ENCODE measurements around the gene SIRT3. TPM values are rescaled to one million over a fixed set of nuclear protein-coding genes. Genes with fewer than 3 reads are reported as not detected.

The SIRT3 gene
- total and polyA plus RNA-seq, 11 donors: 21.2 to 46.5 (median 27.3) TPM

GRCh38 chr11:267491-267994 lies 31.4 kb upstream of the SIRT3 start:
- Histone ChIP-seq H3K27me3 (peaks cover 0 to 20% (median 0%) of the 10 kb centered on the region in 9 donors), H3K4me1 (peaks cover 0 to 30% (median 0%) of the 10 kb centered on the region in 12 donors), H3K27ac (peak overlapping the region in 9 of 12 donors; percentile 23 to 90 (median 52)), H3K9me3 (peaks cover 0 to 11% (median 2%) of the 10 kb centered on the region in 12 donors), H3K4me3 (peak overlapping the region in 9 of 12 donors; percentile 20 to 55 (median 30)), H3K36me3 (no peaks in the 10 kb centered on the region)
- peak in 3 of 4 donors; percentile 49 to 60 (median 52) for ATAC-seq
- 61 to 73% (median 70%) methylated on average over 13 to 17 of the region's 18 CpGs for WGBS, 4 donors
- TF ChIP-seq CTCF (IDR thresholded peaks at IDR 0.05) (no peak), POLR2A (IDR thresholded peaks at IDR 0.05) (no peak)
- intact Hi-C loops (cut with DNase I): no loop called here
- peak; percentile 39 to 82 (median 56) for DNase-seq

GRCh38 chr11:266676-267439 lies 30.7 kb upstream of the SIRT3 start:
- H3K4me3 ChIP-seq: no peak overlapping the region
- peaks cover 0 to 16% (median 0%) of the 10 kb centered on the region in 9 donors for H3K27me3 ChIP-seq
- peaks cover 0 to 30% (median 0%) of the 10 kb centered on the region in 12 donors for H3K4me1 ChIP-seq
- DNase-seq (peak in 1 of 5 donors; percentile 30), ATAC-seq (peak in 1 of 4 donors; percentile 35)
- WGBS, 4 donors: 80 to 92% (median 83%) methylated on average over 5 to 8 of the region's 13 CpGs
- no peaks in the 10 kb centered on the region for H3K36me3 ChIP-seq
- intact Hi-C loops (cut with DNase I): no loop called here
- peak overlapping the region in 1 of 12 donors; percentile 9 for H3K27ac ChIP-seq
- H3K9me3 ChIP-seq: peaks cover 0 to 11% (median 2%) of the 10 kb centered on the region in 12 donors
- no peak for TF ChIP-seq POLR2A (IDR thresholded peaks at IDR 0.05)
- no peak for TF ChIP-seq CTCF (IDR thresholded peaks at IDR 0.05)

DNA sequence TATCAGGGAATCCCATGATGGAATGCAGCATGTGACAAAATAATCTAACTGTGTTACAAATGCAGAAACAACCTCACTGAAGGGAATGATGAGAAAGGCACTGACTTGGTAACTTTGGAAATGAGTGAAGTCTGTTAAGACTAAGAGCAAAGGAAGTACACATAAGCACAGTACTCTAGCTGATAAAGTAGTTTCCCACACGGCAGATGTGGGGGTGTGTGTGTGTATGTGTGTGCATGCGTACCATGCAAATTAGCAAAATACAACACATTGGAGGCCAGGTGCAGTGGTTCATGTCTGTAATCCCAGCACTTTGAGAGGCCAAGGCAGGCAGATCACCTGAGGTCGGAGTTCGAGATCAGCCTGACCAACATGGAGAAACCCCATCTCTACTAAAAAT lies 25.5 kb upstream of the SIRT3 start:
- no peak for TF ChIP-seq CTCF (IDR thresholded peaks at IDR 0.05)
- no peak for TF ChIP-seq POLR2A (IDR thresholded peaks at IDR 0.05)
- WGBS, 4 donors: 84 to 92% (median 87%) methylated on average over 4 of the region's 4 CpGs
- Histone ChIP-seq H3K27me3 (peaks cover 0 to 17% (median 0%) of the 10 kb centered on the region in 9 donors), H3K4me1 (no peaks in the 10 kb centered on the region), H3K4me3 (no peak overlapping the region), H3K27ac (no peak overlapping the region), H3K9me3 (peaks cover 0 to 11% (median 2%) of the 10 kb centered on the region in 12 donors), H3K36me3 (no peaks in the 10 kb centered on the region)
- DNase-seq: no peak
- intact Hi-C loops (cut with DNase I): no loop called here
- no peak for ATAC-seq

DNA sequence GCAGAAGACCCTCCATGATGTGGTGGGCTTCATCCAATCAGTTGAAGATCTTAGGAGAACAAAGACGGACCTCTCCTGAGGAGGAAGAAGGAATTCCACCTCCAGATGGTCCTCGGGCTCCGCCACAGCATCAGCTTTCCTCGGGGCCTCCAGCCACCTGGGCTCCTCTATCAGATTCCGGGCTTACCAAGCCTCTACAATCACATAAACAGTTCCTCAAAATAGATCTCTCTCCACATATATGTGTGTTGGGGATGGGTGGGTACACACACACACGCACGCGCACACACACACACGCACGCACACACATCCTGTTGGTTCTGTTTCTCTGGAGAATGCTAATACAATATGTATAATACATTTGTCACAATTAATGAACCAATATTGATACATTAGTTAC lies 23.3 kb upstream of the SIRT3 start:
- 69 to 80% (median 76%) methylated on average over 10 of the region's 10 CpGs for WGBS, 4 donors
- Histone ChIP-seq H3K27me3 (peaks cover 0 to 17% (median 0%) of the 10 kb centered on the region in 9 donors), H3K4me1 (no peaks in the 10 kb centered on the region), H3K4me3 (no peak overlapping the region), H3K9me3 (peaks cover 0 to 3% (median 0%) of the 10 kb centered on the region in 12 donors), H3K27ac (no peak overlapping the region), H3K36me3 (no peaks in the 10 kb centered on the region)
- no peak for TF ChIP-seq CTCF (IDR thresholded peaks at IDR 0.05)
- no peak for TF ChIP-seq POLR2A (IDR thresholded peaks at IDR 0.05)
- ATAC-seq: no peak
- intact Hi-C loops (cut with DNase I): loop anchor here in 1 of 10 donors (10.0 kb wide), 1 partner anchor 115 kb away; no protein-coding TSS in a partner anchor
- no peak for DNase-seq

Data from heart left ventricle (tissue), 16 donors.